HG02870 (cell line): ENCODE data around the gene SLC1A4.
A peak's percentile ranks its signal among the peaks of the same experiment; 100 is the strongest.

Experiments used
- ATAC-seq: cut with Tn5 transposase; IDR thresholded peaks from one replicate; pipeline ENCODE4 v1.9.1; 2021; ENCODE audit warnings: mild to moderate bottlenecking, moderate library complexity; ENCODE audit not compliant: unreplicated experiment

Gene SLC1A4

GRCh38 chr2:64989126-64989981, at the start of gene SLC1A4:
TSS of gene SLC1A4 (plus strand) at chr2:64989399. CDS start at chr2:64989644, 245 bp downstream.
- ATAC-seq, result peak; percentile 60

- ATAC-seq, result no peak
Measured at GRCh38 chr2:64941143-64941542, 48.1 kb upstream of the SLC1A4 start.

- ATAC-seq, result no peak
Measured at GRCh38 chr2:64941801-64942200, 47.4 kb upstream of the SLC1A4 start.

- no peak for ATAC-seq
Measured at GRCh38 chr2:64942693-64943092, 46.5 kb upstream of the SLC1A4 start.

- no peak for ATAC-seq
Measured at GRCh38 chr2:64943387-64944150, 45.6 kb upstream of the SLC1A4 start.

- no peak for ATAC-seq
Measured at GRCh38 chr2:64944484-64944883, 44.7 kb upstream of the SLC1A4 start.

- peak; percentile 88 for ATAC-seq
Measured at GRCh38 chr2:64945973-64946768, 43.0 kb upstream of the SLC1A4 start.

- ATAC-seq, result no peak
Measured at GRCh38 chr2:64946769-64947247, 42.4 kb upstream of the SLC1A4 start.

- no peak for ATAC-seq
Measured at GRCh38 chr2:64947885-64948284, 41.3 kb upstream of the SLC1A4 start.

GRCh38 chr2:64950226-64951160, 38.7 kb upstream of the SLC1A4 start:
- no peak for ATAC-seq

- no peak for ATAC-seq
Measured at GRCh38 chr2:64951306-64951953, 37.8 kb upstream of the SLC1A4 start.

- no peak for ATAC-seq
Measured at GRCh38 chr2:64952096-64952495, 37.1 kb upstream of the SLC1A4 start.

GRCh38 chr2:64952511-64953482, 36.4 kb upstream of the SLC1A4 start:
- no peak for ATAC-seq

- no peak for ATAC-seq
Measured at GRCh38 chr2:64955467-64955866, 33.7 kb upstream of the SLC1A4 start.

- no peak for ATAC-seq
Measured at GRCh38 chr2:64957109-64957903, 31.9 kb upstream of the SLC1A4 start.

- no peak for ATAC-seq
Measured at GRCh38 chr2:64958556-64958955, 30.6 kb upstream of the SLC1A4 start.

- no peak for ATAC-seq
Measured at GRCh38 chr2:64960819-64961218, 28.4 kb upstream of the SLC1A4 start.
